ENCODE measurements around the gene GSDMA. TPM values are rescaled to one million over a fixed set of nuclear protein-coding genes. Genes with fewer than 3 reads are reported as not detected.

Gene GSDMA
- total RNA-seq, 4 donors from 2014 or later, result 0.11 to 0.99 (median 0.45) TPM; not detected in 1

- intact Hi-C loops (cut with DNase I), result loop anchor here (2.0 kb wide), 1 partner anchor 55 kb away; the partner anchor contains the start of genes LRRC3C and ORMDL3
- Histone ChIP-seq H3K9me3 (no peaks in the 10 kb centered on the region), H3K36me3 (peaks cover 28 to 30% (median 28%) of the 10 kb centered on the region in 4 donors), H3K27me3 (peaks cover 0 to 5% (median 0%) of the 10 kb centered on the region in 4 donors), H3K4me1 (peaks cover 24 to 38% (median 32%) of the 10 kb centered on the region in 4 donors), H3K27ac (replicated peaks in 1 of 4) (peak overlapping the region in 3 of 4 donors; percentile 96 to 99 (median 96)), H3K4me3 (peak overlapping the region; percentile 75 to 100 (median 96))
- WGBS, result 29% methylated on average over 7 of the region's 7 CpGs
- DNase-seq (ENCODE audit: extremely low spot score), result no peak
- no peak for TF ChIP-seq EP300 (IDR thresholded peaks at IDR 0.05)
- TF ChIP-seq POLR2AphosphoS5 (IDR thresholded peaks at IDR 0.05), result no peak
- no peak for TF ChIP-seq POLR2A (IDR thresholded peaks at IDR 0.05; ENCODE audit: low read depth)
- TF ChIP-seq CTCF (IDR thresholded peaks at IDR 0.05), result no peak
These were observed 19.1 kb downstream of the GSDMA start for GRCh38 chr17:39981766-39982375.

- no peak for TF ChIP-seq POLR2AphosphoS5 (IDR thresholded peaks at IDR 0.05)
- no peak for TF ChIP-seq EP300 (IDR thresholded peaks at IDR 0.05)
- no peak for TF ChIP-seq CTCF (IDR thresholded peaks at IDR 0.05)
- TF ChIP-seq POLR2A (IDR thresholded peaks at IDR 0.05; ENCODE audit: low read depth), result no peak
- Histone ChIP-seq H3K27me3 (no peaks in the 10 kb centered on the region), H3K9me3 (no peaks in the 10 kb centered on the region), H3K36me3 (peaks cover 91 to 95% (median 92%) of the 10 kb centered on the region in 4 donors), H3K4me1 (peaks cover under 1 to 8% (median 3%) of the 10 kb centered on the region in 4 donors), H3K27ac (replicated peaks in 1 of 4) (no peak overlapping the region), H3K4me3 (no peak overlapping the region)
- no peak for DNase-seq (ENCODE audit: extremely low spot score)
- WGBS, result 82% methylated on average over 11 of the region's 11 CpGs
- intact Hi-C loops (cut with DNase I), result no loop called here
These were observed 25.5 kb downstream of the GSDMA start for GRCh38 chr17:39988206-39988810.

GRCh38 chr17:39994448-39994847 is 31.6 kb downstream of the GSDMA start:
- DNase-seq (ENCODE audit: extremely low spot score), result no peak
- Histone ChIP-seq H3K27ac (replicated peaks in 1 of 4) (no peak overlapping the region), H3K4me1 (peaks cover 0 to 16% (median 4%) of the 10 kb centered on the region in 4 donors), H3K36me3 (peaks cover 77 to 97% (median 92%) of the 10 kb centered on the region in 4 donors), H3K27me3 (no peaks in the 10 kb centered on the region), H3K9me3 (no peaks in the 10 kb centered on the region), H3K4me3 (no peak overlapping the region)
- TF ChIP-seq POLR2A (IDR thresholded peaks at IDR 0.05; ENCODE audit: low read depth) (no peak), EP300 (IDR thresholded peaks at IDR 0.05) (no peak), POLR2AphosphoS5 (IDR thresholded peaks at IDR 0.05) (no peak), CTCF (IDR thresholded peaks at IDR 0.05) (no peak)
- intact Hi-C loops (cut with DNase I), result no loop called here
- WGBS, result 95% methylated on average over 9 of the region's 11 CpGs

- Histone ChIP-seq H3K27me3 (no peaks in the 10 kb centered on the region), H3K27ac (replicated peaks in 1 of 4) (no peak overlapping the region), H3K4me3 (no peak overlapping the region), H3K36me3 (peaks cover 67 to 87% (median 82%) of the 10 kb centered on the region in 4 donors), H3K4me1 (peaks cover 0 to 16% (median 4%) of the 10 kb centered on the region in 4 donors), H3K9me3 (no peaks in the 10 kb centered on the region)
- WGBS, result 94% methylated on average over 6 of the region's 6 CpGs
- no peak for DNase-seq (ENCODE audit: extremely low spot score)
- intact Hi-C loops (cut with DNase I), result no loop called here
- TF ChIP-seq CTCF (IDR thresholded peaks at IDR 0.05) (no peak), EP300 (IDR thresholded peaks at IDR 0.05) (no peak), POLR2AphosphoS5 (IDR thresholded peaks at IDR 0.05) (no peak), POLR2A (IDR thresholded peaks at IDR 0.05; ENCODE audit: low read depth) (no peak)
These were observed 32.6 kb downstream of the GSDMA start for GRCh38 chr17:39995438-39995837.
